Left lung (tissue), 10 donors: ENCODE data around the gene TRIM29. TPM values are rescaled to one million over a fixed set of nuclear protein-coding genes. Genes with fewer than 3 reads are reported as not detected.

ENCODE experiments used
- ATAC-seq: fragments of 200-7000 bp; cut with Tn5 transposase; one replicate; pipeline ENCODE4 v1.9.1; 2020; ENCODE audit warnings: moderate library complexity
- DNase-seq, 4 donors: peaks; one replicate each; pipeline ENCODE4 v3.0.0-alpha.2; 2013 to 2020
- H3K27ac ChIP-seq, 2 donors: fragments of 200-600 bp; sonication (generic) in 1 of 2; one replicate each; pipeline versions ENCODE4 v1.5.0 to v1.8.0; 2020 to 2021
- H3K27me3 ChIP-seq, 2 donors: fragments of 200-600 bp; sonication (generic) in 1 of 2; one replicate each; pipeline versions ENCODE4 v1.5.0 to v1.8.0; 2020 to 2021
- H3K36me3 ChIP-seq, 2 donors: fragments of 200-600 bp; sonication (generic) in 1 of 2; one replicate each; pipeline versions ENCODE4 v1.5.0 to v1.8.0; 2020 to 2021
- H3K4me1 ChIP-seq, 2 donors: fragments of 200-600 bp; one replicate each; pipeline ENCODE4 v1.8.0; 2021
- H3K4me3 ChIP-seq, 2 donors: fragments of 200-600 bp; sonication (generic) in 1 of 2; one replicate each; pipeline versions ENCODE4 v1.5.0 to v1.8.0; 2020 to 2021; ENCODE audit warnings: mild to moderate bottlenecking in 1 of 2
- H3K9me3 ChIP-seq, 2 donors: fragments of 200-600 bp; sonication (generic) in 1 of 2; one replicate each; pipeline versions ENCODE4 v1.5.0 to v1.8.0; 2020 to 2021
- intact Hi-C, 2 donors: fragments of 100-400 bp; cut with DNase I; formaldehyde crosslinking; loops; one replicate each; pipeline versions ENCODE4 v1.11.2 to v1.14.2; 2022
- polyA plus RNA-seq, 6 donors: library from polyadenylated mRNA; unstranded; fragments of 120-200 nt; gene quantifications; one replicate each; pipeline ENCODE4 v1.2.1, GENCODE V29; 2013; ENCODE audit not compliant: insufficient read length in 6 of 6
- total RNA-seq, 2 donors: library from RNA; stranded (reverse); fragmentation: NEBNext Ultra II Directional; extraction: Animal tissue kit (Norgen Biotek cat#: 25700); gene quantifications; one replicate each; pipeline ENCODE4 v1.2.1, GENCODE V29; 2021
- TF ChIP-seq, protein P1 (sequence below), 2 donors: fragments of 200-600 bp; sonication (generic) in 1 of 2; IDR thresholded peaks; one replicate each; pipeline versions ENCODE4 v1.5.0 to v1.8.0; 2021; ENCODE audit warnings: antibody characterized with exemption in 2 of 2
- donor health status: DM: no; HTN: yes; CAD: no.
- donor health status: DM: no; HTN: no; CAD: no.

Gene TRIM29
- total and polyA plus RNA-seq, 8 donors = 0.18 to 5.4 (median 0.56) TPM

GRCh38 chr11:120062561-120062930 lies 75.4 kb downstream of the TRIM29 start:
- ATAC-seq (no peak), DNase-seq (no peak)
- Histone ChIP-seq H3K9me3 (no peaks in the 10 kb centered on the region), H3K36me3 (no peaks in the 10 kb centered on the region), H3K4me3 (no peak overlapping the region), H3K27ac (no peak overlapping the region), H3K27me3 (peaks cover 0 to 49% of the 10 kb centered on the region in 2 donors), H3K4me1 (no peaks in the 10 kb centered on the region)
- TF ChIP-seq, protein P1, sequence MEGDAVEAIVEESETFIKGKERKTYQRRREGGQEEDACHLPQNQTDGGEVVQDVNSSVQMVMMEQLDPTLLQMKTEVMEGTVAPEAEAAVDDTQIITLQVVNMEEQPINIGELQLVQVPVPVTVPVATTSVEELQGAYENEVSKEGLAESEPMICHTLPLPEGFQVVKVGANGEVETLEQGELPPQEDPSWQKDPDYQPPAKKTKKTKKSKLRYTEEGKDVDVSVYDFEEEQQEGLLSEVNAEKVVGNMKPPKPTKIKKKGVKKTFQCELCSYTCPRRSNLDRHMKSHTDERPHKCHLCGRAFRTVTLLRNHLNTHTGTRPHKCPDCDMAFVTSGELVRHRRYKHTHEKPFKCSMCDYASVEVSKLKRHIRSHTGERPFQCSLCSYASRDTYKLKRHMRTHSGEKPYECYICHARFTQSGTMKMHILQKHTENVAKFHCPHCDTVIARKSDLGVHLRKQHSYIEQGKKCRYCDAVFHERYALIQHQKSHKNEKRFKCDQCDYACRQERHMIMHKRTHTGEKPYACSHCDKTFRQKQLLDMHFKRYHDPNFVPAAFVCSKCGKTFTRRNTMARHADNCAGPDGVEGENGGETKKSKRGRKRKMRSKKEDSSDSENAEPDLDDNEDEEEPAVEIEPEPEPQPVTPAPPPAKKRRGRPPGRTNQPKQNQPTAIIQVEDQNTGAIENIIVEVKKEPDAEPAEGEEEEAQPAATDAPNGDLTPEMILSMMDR (IDR thresholded peaks at IDR 0.05) = no peak
- intact Hi-C loops = no loop called here

GRCh38 chr11:120061761-120062560 lies 76.0 kb downstream of the TRIM29 start:
- no peaks in the 10 kb centered on the region for H3K36me3 ChIP-seq
- H3K4me3 ChIP-seq = no peak overlapping the region
- no peaks in the 10 kb centered on the region for H3K4me1 ChIP-seq
- ATAC-seq = peak; percentile 45
- TF ChIP-seq, protein P1 (IDR thresholded peaks at IDR 0.05) = no peak
- H3K27me3 ChIP-seq = peaks cover 0 to 49% of the 10 kb centered on the region in 2 donors
- no peaks in the 10 kb centered on the region for H3K9me3 ChIP-seq
- no peak overlapping the region for H3K27ac ChIP-seq
- peak in 2 of 4 donors; percentile 31 to 64 for DNase-seq
- intact Hi-C loops = no loop called here

Other genes starting within 250 kb of the TRIM29 start
- gene OAF, start 72.9 kb upstream of the TRIM29 start, total RNA-seq = 10 to 100 TPM; 29.1 to 31.9 TPM
- 10 to 100 TPM; 19.5 to 38.0 (median 25.5) TPM for gene OAF, start 72.9 kb upstream of the TRIM29 start, polyA plus RNA-seq
- 1 to 10 TPM; 3.1 to 3.3 TPM for gene POU2F3, start 102.0 kb upstream of the TRIM29 start, total RNA-seq
- gene POU2F3, start 102.0 kb upstream of the TRIM29 start, polyA plus RNA-seq = 1 to 10 TPM in 2 of 6 donors, under 1 TPM in 4; 0.63 to 1.3 (median 0.91) TPM
- gene TLCD5, start 187.2 kb upstream of the TRIM29 start, total RNA-seq = 1 to 10 TPM; 5.2 to 6.9 TPM
- 10 to 100 TPM; 16.3 to 19.0 (median 17.6) TPM for gene TLCD5, start 187.2 kb upstream of the TRIM29 start, polyA plus RNA-seq
- gene ARHGEF12, start 198.3 kb upstream of the TRIM29 start, total RNA-seq = 100 to 1,000 TPM; 101 to 109 TPM
- gene ARHGEF12, start 198.3 kb upstream of the TRIM29 start, polyA plus RNA-seq = 100 to 1,000 TPM in 2 of 6 donors, 10 to 100 TPM in 4; 91.4 to 108 (median 97.4) TPM